ENCODE data around the gene ARID5B. TPM values are rescaled to one million over a fixed set of nuclear protein-coding genes. Genes with fewer than 3 reads are reported as not detected.

The ARID5B gene
- total RNA-seq, 1 experiment from 2014 or later, result 0.04 TPM

DNA sequence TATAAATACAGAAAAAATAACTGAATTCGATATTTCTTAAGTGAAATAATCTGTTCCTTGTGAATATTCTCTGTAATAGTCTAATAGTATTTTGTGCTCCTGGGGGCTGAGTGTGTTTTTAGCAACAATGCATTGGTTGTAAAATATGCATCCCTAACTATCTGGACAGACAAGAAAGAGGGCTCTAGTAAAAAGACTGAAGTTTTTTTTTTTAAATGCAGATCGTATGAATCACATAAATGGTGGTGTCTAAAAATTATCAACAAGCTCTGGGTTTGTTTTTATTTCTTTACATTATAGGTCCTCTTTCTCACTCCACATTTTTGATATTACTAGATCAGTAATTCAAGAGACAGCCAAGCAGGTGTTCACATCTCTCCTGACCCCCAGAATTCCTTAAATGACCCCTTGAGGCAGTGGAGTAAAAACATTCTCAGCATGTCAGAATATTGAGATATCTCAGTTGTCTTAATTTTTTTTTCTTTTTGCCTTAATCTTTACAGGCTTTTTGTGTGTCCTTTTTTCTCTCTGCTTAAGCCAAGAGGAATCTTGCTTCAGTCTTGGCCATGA, 18.2 kb downstream of the ARID5B start:
- H3K27me3 Mint-ChIP-seq (ENCODE audit: low read depth), result peaks cover 3% of the 10 kb centered on the region
- H3K4me1 ChIP-seq (ENCODE audit: insufficient read depth, low read length), result no peaks in the 10 kb centered on the region
- no peak overlapping the region for H2AFZ ChIP-seq (ENCODE audit: low read length)
- H3K14ac ChIP-seq (ENCODE audit: insufficient read depth, low read length), result no peak overlapping the region
- H4K91ac ChIP-seq (ENCODE audit: insufficient read length, low read depth, low read length), result no peak overlapping the region
- no peaks in the 10 kb centered on the region for H3K36me3 Mint-ChIP-seq (ENCODE audit: insufficient read depth in 1 of 3, low read depth in 3 of 3)
- no peaks in the 10 kb centered on the region for H3K27me3 ChIP-seq (ENCODE audit: insufficient read depth, low read length)
- no peak overlapping the region for H3K27ac ChIP-seq (ENCODE audit: insufficient read length, low read depth, low read length)
- H3K4me1 Mint-ChIP-seq, result no peaks in the 10 kb centered on the region
- no peaks in the 10 kb centered on the region for H3K23me2 ChIP-seq (ENCODE audit: insufficient read length, low read depth, low read length, poor library complexity, severe bottlenecking)
- H2BK12ac ChIP-seq (ENCODE audit: insufficient read length, low read depth, low read length), result no peak overlapping the region
- H2AK5ac ChIP-seq (ENCODE audit: insufficient read length, low read length), result no peak overlapping the region
- TF ChIP-seq, protein P1, sequence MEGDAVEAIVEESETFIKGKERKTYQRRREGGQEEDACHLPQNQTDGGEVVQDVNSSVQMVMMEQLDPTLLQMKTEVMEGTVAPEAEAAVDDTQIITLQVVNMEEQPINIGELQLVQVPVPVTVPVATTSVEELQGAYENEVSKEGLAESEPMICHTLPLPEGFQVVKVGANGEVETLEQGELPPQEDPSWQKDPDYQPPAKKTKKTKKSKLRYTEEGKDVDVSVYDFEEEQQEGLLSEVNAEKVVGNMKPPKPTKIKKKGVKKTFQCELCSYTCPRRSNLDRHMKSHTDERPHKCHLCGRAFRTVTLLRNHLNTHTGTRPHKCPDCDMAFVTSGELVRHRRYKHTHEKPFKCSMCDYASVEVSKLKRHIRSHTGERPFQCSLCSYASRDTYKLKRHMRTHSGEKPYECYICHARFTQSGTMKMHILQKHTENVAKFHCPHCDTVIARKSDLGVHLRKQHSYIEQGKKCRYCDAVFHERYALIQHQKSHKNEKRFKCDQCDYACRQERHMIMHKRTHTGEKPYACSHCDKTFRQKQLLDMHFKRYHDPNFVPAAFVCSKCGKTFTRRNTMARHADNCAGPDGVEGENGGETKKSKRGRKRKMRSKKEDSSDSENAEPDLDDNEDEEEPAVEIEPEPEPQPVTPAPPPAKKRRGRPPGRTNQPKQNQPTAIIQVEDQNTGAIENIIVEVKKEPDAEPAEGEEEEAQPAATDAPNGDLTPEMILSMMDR (conservative IDR thresholded peaks at IDR 0.05), result no peak
- no peak overlapping the region for H2BK20ac ChIP-seq (ENCODE audit: low read depth, low read length, poor library complexity, severe bottlenecking)
- H3K9me3 ChIP-seq (ENCODE audit: control insufficient read depth, low read depth, low read length), result no peaks in the 10 kb centered on the region
- H2BK5ac ChIP-seq (ENCODE audit: insufficient read length, low read length), result no peak overlapping the region
- no peak for DNase-seq
- no peaks in the 10 kb centered on the region for H3K9me3 Mint-ChIP-seq
- H3K79me1 ChIP-seq (ENCODE audit: insufficient read depth, low read depth, low read length, poor library complexity, severe bottlenecking), result no peaks in the 10 kb centered on the region
- no peak overlapping the region for H3K9ac ChIP-seq (ENCODE audit: extremely low read depth, insufficient read length, low read length)
- no peak overlapping the region for H3T11ph ChIP-seq (ENCODE audit: low read length)
- no peak overlapping the region for H3K18ac ChIP-seq (ENCODE audit: insufficient read length, low read depth, low read length)
- WGBS (ENCODE audit: extremely low coverage, insufficient read length, low lambda C conversion rate), result no CpG with 5 or more reads among the region's 2 CpGs
- H3K23ac ChIP-seq (ENCODE audit: insufficient read length, low read depth, low read length), result no peak overlapping the region
- H2BK15ac ChIP-seq (ENCODE audit: low read depth, low read length), result no peak overlapping the region
- H3K4ac ChIP-seq (ENCODE audit: low read depth, low read length), result no peak overlapping the region
- no peaks in the 10 kb centered on the region for H3K79me2 ChIP-seq (ENCODE audit: insufficient read depth, low read length)
- no peak overlapping the region for H3K27ac Mint-ChIP-seq
- H3K4me2 ChIP-seq (ENCODE audit: insufficient read depth, insufficient read length, low read length), result no peak overlapping the region
- H4K5ac ChIP-seq (ENCODE audit: insufficient read length, low read depth, low read length), result no peak overlapping the region
- no peak overlapping the region for H4K8ac ChIP-seq (replicated peaks; ENCODE audit: insufficient read length, low read depth, low read length)
- no peaks in the 10 kb centered on the region for H4K20me1 ChIP-seq (ENCODE audit: control insufficient read depth, insufficient read depth, insufficient read length)
- no peak overlapping the region for H3K4me3 Mint-ChIP-seq
- no peak overlapping the region for H3K56ac ChIP-seq (ENCODE audit: insufficient read length, low read depth, low read length)
- H2BK120ac ChIP-seq (ENCODE audit: low read depth, low read length, poor library complexity, severe bottlenecking), result no peak overlapping the region
